NCI-H2081 (cell line): ENCODE results near the gene F7.
"Not testable (repeated sequence)": the region's sequence is repeated elsewhere in the genome, so short reads cannot be mapped to it uniquely, and the experiment has no call there.

Experiments
- DNase-seq, 2 experiments: peaks; one replicate each; lab custom pipeline; 2025; lab: John Stamatoyannopoulos, UW

Gene F7

DNA sequence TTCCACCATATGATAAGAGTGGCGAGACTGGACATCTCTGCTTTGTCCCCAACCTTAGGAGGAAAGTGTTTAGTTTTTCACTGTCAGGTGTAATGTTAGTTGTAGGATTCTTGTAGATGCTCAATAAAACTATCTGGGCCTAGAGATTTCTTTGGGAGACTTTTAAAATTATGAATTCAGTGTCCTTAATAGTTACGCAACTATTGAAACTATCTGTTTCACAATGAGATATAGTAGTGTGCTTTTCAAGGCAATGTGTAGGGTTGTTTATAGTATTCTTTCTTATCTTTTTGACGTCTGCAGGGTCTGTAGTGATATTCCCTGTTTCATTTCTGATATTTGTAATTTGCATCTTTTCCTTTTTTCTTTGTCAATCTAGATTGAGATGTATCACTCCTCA lies 33.2 kb upstream of the F7 start:
- DNase-seq, result no peak

DNA sequence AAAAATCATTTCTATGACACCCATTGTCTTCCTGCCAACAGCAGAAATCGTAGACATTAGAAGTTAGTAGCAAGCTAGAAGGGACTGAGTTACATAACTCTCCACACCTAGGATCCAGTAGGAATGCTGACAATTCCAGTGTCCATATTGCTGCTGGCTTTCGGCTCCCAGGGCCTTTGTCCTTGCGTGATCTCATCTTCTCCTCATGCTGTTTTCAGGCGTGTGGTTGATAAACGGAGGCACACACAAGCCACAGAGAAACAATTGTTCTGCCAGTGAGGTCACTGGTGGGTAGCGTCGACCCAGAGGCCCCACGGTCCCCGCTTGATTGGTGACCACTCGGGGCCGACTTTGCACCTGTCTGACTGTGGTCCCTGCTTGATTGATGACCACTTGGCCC lies 31.6 kb upstream of the F7 start:
- DNase-seq, result no peak

DNA sequence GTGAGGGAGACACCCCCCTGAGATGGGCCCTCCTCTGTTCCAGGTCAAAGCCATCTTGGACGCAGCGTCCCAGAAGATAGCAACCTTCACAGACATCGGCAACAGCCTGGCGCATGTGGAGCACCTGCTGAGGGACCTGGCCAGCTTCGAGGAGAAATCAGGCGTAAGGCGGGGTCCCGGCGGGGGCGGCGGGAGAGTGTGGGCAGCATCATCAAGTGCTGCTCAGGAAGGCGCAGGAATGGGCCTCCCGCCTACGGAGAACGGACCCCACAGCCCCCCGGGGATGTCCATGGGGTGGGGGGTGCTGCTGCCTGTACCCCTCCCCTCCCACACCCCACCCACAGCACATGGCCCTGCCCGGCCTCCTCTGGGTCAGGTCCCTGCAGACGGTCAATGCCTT lies 31.2 kb upstream of the F7 start:
- no peak for DNase-seq

- no peak for DNase-seq
Observed at GRCh38 chr13:113074876-113075275, 30.7 kb upstream of the F7 start.

DNA sequence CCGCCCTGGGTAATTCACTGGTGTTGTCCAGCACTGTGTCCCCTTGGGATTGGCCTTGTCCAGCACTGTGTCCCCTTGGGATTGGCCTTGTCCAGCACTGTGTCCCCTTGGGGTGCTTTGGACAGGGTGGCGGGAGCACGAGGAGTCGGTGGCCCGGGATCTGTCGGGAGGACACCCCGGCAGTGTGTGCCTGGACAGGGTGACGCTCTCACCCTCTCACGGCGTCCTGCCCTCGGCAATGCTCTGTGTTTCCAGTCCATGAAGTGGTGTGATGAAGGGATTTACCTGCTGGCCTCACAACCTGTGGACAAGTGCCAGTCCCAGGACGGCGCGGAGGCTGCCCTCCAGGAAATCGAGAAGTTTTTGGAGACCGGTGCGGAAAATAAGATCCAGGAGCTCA lies 29.9 kb upstream of the F7 start:
- no peak for DNase-seq

DNA sequence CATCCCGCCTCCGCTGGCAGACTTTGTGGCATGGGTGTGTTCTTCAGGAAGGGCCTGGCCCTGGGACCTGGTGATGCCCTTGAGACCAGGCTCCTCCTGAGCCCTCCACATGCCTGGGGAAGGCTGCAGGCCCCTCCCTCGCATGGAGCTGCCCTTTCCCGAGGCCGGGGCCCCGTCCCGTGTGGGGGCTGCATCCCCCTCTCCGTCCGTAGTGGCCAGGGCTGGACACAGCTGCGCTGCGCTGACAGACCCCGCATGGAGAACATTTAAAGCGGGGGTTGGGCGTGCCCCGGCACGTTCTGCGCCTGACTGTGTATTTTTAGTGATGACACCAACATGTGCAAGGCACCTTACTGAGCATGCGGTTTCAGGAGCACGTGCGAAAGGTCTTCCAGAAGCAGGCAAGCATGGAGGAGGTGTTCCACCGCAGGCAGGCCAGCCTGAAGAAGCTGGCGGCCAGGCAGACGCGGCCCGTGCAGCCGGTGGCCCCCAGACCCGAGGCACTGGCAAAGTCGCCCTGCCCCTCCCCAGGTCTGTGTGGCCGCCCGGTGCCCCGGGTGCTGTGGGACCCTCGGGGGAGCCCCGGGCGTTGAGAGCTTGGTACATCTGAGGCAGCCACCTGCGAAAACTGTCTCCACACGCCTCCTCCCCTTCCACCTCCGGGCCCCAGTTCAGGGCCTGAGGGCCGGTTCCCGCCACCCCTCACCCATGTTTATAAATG lies 28.8 kb upstream of the F7 start:
- DNase-seq, result no peak

GRCh38 chr13:113077566-113077952 lies 28.0 kb upstream of the F7 start:
- DNase-seq, result no peak

DNA sequence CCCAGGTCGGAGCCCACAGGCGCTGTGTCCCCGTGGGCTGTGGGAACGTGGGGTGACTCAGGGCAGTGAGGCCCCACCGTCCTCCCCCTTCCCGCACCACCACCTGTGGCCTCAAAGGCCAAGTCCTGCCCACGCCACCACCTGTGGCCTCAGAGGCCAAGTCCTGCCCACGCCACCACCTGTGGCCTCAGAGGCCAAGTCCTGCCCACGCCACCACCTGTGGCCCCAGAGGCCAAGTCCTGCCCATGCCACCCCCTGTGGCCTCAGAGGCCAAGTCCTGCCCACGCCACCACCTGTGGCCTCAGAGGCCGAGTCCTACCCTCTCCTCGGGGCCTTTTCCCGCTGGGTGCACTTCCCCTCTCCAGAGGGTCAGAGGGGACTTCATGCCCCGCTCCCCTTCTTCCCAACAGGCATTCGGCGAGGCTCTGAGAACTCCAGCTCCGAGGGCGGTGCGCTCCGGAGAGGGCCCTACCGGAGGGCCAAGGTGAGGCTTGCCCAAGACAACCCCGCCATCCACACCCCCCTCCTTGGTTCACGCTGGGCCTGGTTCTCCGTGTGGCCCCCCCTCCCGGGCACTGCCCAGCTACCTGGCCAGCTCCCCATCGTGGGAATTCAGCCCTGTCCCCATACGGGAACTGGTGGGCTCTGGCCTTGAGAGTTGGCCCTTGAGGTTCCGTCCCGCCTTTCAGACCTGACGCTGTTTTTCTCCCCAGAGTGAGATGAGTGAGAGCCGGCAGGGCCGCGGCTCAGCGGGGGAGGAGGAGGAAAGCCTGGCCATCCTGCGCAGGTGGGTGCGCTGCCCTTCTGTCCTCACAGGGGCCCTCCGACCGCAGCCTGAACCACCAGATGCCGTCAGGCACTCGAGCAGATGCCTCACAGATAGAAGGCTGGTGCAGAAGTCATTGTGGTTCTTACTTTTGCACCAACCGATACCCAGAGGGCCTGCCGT lies 27.4 kb upstream of the F7 start:
- no peak for DNase-seq

GRCh38 chr13:113078902-113079780 lies 26.4 kb upstream of the F7 start:
- no peak for DNase-seq

GRCh38 chr13:113079781-113080080 lies 25.9 kb upstream of the F7 start:
- DNase-seq, result not testable (repeated sequence)

DNA sequence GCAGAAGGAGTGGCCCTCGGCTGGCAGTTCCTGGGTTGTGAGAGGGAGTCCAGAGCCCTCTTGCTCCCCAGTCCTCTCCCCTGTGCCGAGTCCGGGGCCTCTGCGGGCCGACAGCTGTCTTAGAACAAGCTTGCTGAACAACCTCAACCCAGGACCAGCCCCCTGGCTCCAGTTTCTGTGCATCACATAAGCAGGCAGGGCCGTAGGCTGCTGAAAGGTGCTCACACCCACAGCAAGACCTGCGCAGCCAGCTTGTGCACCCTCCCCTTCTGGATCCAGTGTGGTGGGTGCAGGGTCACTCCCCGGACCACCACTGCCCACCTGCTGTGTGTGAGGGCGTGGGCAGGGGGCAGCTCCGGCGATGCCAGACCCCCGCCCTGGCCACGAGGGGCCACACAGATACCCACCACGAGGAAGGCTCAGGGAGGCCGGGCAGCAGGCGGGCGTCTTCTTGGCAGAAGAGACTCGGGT lies 25.2 kb upstream of the F7 start:
- DNase-seq, result no peak

DNA sequence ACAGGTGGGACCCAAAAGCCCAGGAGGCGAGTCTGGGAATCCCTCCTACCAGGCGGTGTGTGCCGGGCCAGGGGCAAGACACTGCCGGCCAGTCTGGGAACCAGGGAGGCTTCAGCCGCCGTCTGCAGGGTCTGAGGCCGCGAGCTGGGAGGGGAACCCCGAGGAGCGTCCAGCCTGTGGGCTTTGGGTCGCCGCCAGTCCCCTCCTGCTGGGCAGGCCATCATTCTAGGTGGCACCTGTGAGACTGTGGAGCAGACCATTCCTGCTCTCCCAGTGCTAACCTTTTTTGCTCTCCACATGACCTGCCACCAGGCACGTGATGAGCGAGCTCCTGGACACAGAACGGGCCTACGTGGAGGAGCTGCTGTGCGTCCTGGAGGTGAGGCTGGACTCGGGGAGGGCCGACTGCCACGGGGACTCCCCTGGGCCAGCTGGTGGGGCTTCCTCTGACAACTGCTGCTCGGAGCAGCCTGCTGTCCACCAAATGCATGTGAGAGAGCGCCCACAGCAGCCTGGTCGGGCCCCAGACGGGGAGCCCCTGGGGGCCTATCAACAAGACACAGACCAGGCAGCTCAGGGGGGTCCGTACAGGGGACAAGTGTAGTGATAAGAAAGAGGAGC lies 24.6 kb upstream of the F7 start:
- DNase-seq, result no peak

GRCh38 chr13:113082198-113083021 lies 23.2 kb upstream of the F7 start:
- no peak for DNase-seq

DNA sequence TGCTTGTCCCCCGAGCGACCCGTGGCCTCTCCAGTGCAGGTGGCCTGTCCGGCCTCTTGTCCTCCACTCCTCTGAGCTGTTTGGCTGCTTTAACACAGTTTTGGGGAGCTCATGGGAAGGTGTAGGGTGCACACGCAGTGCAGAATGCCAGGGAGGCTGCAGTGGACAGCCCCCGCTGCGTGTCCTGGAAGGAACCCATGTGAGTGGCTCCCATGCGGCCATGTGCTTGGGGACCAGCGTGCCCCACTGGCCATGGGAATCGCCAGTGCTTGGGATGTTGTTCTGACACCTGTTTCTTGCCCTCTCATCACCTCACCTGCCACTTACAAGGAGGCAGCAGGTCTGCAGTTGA lies 22.6 kb upstream of the F7 start:
- no peak for DNase-seq

GRCh38 chr13:113083402-113084061 lies 22.1 kb upstream of the F7 start:
- DNase-seq, result no peak

- no peak for DNase-seq
Observed at GRCh38 chr13:113084094-113084942, 21.3 kb upstream of the F7 start.

DNA sequence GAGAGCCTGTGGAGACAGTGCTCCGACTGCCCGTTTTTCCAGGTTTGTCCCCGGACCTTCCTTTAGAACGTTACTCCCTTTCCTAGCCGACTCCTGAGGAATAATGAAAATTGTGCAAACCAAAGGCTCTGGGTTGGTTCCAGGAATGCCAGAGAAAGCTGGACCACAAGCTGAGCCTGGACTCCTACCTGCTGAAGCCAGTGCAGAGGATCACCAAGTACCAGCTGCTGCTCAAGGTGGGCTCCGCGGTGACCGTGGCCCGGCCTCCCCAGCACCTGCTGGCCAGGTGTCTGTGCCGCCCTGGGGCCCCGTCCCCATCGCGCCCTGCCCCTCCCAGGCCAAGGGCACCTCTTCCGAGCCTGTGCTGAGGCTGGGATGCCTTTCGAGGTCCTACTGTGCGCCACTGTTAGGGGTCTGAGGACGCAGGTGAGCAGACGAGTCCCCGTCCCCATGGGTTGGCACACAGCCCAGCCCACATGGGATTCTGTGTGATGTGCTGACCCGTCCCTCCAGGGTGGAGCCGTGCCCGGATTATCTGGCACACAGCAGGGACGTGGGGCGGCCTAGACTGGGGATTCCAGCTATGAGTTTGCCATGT lies 20.5 kb upstream of the F7 start:
- no peak for DNase-seq

GRCh38 chr13:113086031-113086750 lies 19.4 kb upstream of the F7 start:
- DNase-seq, result no peak
